Caki2 (cell line): ENCODE measurements around the gene MCUB. TPM values are rescaled to one million over a fixed set of nuclear protein-coding genes. Genes with fewer than 3 reads are reported as not detected.
"Not testable (repeated sequence)": the region's sequence is repeated elsewhere in the genome, so short reads cannot be mapped to it uniquely, and the experiment has no call there.

Experiments
- DNase-seq: peaks from one replicate; pipeline ENCODE4 v3.0.0-alpha.2; 2015; ENCODE audit warnings: low read depth
- in situ Hi-C: cut with HindIII; loops from 2 replicates; pipeline ENCODE4 v1.10.0; 2016; ENCODE audit warnings: low sequenced_read_pairs, low pct_unique_long_range_greater_than_20kb, mixed read lengths
- total RNA-seq: library from RNA; depleted of rRNA; stranded (reverse); fragments of >200 nt; shearing (Covaris generic); gene quantifications from 2 replicates; pipeline ENCODE4 v1.2.3, GENCODE V29; 2014; ENCODE audit warnings: low replicate concordance; rRNA removed

Gene MCUB
- 65.8 and 85.7 TPM in 2 replicates for total RNA-seq

- in situ Hi-C loops: loop anchor here (10.0 kb wide), 1 partner anchor 125 kb away; the partner anchor contains the start of gene SEC24B
Measured at GRCh38 chr4:109559983-109560686, at the start of gene MCUB. Gene MCUB (plus strand): TSS chr4:109560246. CDS start chr4:109560338, 92 bp downstream.

DNA sequence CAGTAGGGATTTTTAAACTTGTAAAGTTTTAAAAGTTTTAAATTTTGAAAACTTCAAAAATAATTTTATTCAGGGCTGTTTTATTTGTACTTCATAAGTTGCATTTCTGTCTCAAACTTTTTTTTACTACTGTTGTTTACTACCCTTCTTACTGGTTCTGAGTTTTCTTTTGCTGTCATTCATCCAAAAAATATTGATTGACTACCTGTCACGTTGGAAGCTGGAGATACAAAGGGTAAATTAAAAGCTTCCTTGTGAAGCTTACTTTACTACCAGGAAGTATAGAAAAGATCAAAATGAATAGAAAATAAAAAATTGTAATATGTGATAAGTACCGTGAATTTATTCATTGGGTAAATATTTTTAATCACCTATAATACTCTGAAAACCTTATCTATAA is 49.4 kb upstream of the MCUB start:
- in situ Hi-C loops: no loop called here
- DNase-seq: no peak

More at GRCh38 chr4:109559983-109560686, at the start of gene MCUB:
- peak; percentile 92 for DNase-seq

DNA sequence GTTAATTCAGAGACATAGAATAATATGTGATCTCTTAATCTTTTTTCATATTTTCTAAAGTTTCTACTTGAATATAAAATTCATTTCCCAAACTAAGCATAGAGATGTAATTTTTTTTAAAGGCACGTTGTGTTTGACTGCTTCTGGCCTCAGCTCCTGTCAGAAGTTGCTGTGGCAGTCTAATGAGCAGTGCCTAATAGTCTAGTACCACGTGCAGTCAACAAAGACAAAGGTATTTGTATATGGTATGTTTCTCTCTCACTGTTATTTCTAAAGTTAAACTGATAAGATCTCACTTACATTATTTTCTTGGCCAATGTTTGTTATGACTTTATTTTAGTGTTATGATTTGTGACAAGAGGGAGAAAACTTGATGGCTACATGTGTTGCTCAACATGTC is 48.6 kb upstream of the MCUB start:
- no peak for DNase-seq
- in situ Hi-C loops: no loop called here

DNA sequence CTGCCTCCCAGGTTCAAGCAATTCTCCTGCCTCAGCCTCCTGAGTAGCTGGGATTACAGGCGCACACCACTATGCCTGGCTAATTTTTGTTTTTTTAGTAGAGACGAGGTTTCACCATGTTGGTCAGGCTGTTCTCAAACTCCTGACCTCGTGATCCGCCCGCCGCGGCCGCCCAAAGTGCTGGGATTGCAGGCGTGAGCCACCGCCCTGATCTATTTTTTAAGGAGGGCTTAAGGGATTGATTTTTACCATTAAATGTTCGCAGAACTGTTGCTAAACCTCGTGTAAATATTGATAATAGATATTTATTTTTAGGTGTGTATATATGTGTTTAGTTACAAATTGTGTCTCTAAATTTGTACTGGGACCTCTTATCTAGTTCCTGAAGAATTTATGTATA is 46.7 kb upstream of the MCUB start:
- in situ Hi-C loops, DNase-seq: not testable (repeated sequence)

GRCh38 chr4:109532182-109532581 is 27.9 kb upstream of the MCUB start:
- DNase-seq: no peak
- in situ Hi-C loops: no loop called here

DNA sequence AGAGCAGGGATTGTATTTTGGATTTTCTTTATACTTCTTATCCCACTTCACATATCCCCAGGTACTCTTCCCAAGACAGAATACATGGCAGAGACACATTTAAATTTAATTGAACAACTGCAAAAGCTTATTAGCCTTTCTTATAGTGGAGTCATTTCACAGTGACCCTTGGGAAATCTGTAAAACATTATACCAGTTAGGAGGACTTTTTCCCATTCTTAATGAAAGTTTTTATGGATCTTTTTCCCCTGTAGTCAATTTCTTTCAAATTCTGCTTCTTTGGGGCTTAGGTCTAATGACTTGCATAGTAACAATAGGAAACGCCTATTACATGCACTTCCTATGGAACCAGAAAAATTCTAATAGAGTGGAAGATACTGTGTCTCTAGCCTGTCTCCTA is 14.6 kb upstream of the MCUB start:
- no peak for DNase-seq
- in situ Hi-C loops: no loop called here

- no peak for DNase-seq
- in situ Hi-C loops: no loop called here
Measured at GRCh38 chr4:109547394-109547793, 12.7 kb upstream of the MCUB start.

- DNase-seq: no peak
- in situ Hi-C loops: no loop called here
Measured at GRCh38 chr4:109548655-109549054, 11.4 kb upstream of the MCUB start.

- in situ Hi-C loops: loop anchor here (10.0 kb wide), 1 partner anchor 117 kb away; the partner anchor contains the start of gene SEC24B
- DNase-seq: no peak
Measured at GRCh38 chr4:109552237-109552636, 7.8 kb upstream of the MCUB start.

DNA sequence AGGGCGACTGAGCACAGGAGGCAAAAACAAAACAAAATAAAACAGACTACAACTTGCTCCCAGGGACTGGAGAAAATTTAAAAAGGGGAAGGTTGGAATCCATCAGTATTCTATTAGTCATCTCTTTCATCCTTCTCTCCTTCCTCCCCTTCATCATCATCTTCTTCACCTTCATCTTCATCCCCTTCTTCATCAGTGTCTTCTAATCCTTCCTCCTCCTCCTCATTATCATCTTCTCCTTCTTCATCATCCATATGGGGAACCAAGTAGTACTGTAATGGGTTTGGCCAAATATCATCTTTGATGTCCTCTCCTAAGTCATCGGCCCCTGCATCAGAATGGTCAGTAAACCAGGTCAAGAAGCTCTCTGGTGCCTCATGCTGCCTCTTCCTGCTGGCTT is 6.9 kb upstream of the MCUB start:
- in situ Hi-C loops: loop anchor here (10.0 kb wide), 1 partner anchor 118 kb away; the partner anchor contains the start of gene SEC24B
- DNase-seq: no peak

- in situ Hi-C loops: loop anchor here (10.0 kb wide), 1 partner anchor 120 kb away; the partner anchor contains the start of gene SEC24B
- no peak for DNase-seq
Measured at GRCh38 chr4:109554971-109555370, 5.1 kb upstream of the MCUB start.

DNA sequence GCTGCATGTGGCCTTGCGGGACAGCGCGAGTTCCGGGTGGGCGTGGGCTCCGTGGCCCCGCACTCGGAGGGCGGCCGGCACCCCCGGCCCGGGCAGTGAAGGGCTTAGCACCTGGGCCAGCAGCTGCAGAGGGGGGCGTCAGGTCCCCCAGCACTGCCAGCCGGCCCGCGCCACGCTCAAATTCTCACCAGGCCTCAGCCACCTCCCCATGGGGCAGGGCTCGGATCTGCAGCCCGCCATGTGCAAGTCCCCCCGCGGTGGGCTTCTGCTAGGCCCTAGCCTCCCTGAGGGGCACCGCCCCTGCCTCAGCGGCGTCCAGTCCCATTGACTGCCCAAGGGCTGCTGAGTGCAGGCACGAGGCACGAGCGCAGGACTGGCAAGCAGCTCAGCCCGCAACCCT is 2.6 kb upstream of the MCUB start:
- in situ Hi-C loops: loop anchor here (10.0 kb wide), 1 partner anchor 123 kb away; the partner anchor contains the start of gene SEC24B
- no peak for DNase-seq

DNA sequence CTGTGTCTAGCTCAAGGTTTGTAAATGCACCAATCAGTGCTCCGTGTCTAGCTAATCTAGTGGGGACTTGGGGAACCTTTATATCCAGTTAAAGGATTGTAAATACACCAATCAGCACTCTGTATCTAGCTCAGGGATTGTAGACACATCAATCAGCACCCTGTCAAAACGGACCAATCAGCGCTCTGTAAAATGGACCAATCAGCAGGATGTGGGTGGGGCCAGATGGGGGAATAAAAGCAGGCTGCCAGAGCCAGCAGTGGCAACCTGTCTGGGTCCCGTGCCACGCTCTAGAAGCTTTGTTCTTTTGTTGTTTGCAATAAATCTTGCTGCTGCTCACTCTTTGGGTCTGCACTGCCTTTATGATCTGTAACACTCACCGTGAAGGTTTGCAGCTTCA is 2.0 kb upstream of the MCUB start:
- not testable (repeated sequence) for DNase-seq
- in situ Hi-C loops: loop anchor here (10.0 kb wide), 1 partner anchor 123 kb away; the partner anchor contains the start of gene SEC24B

DNA sequence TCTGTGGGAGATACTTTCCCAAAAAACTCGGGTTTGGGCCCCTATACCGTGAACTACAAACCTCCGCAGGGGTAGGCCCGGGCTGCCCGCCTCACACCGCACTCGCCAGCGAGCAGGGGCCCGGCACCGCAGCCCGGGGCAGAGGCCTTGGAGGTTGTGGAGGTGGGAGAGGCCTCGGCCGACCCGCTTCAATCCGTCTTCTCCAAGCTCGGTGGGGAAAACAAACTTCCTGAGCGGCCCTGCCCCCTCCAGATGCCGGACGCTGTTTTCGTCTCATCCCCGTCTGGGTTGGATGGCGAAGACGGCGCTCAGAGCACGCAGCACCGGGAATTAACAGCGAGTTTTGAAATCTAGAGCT is 442 bp upstream of the MCUB start:
- no peak for DNase-seq
- in situ Hi-C loops: loop anchor here (10.0 kb wide), 1 partner anchor 125 kb away; the partner anchor contains the start of gene SEC24B

DNA sequence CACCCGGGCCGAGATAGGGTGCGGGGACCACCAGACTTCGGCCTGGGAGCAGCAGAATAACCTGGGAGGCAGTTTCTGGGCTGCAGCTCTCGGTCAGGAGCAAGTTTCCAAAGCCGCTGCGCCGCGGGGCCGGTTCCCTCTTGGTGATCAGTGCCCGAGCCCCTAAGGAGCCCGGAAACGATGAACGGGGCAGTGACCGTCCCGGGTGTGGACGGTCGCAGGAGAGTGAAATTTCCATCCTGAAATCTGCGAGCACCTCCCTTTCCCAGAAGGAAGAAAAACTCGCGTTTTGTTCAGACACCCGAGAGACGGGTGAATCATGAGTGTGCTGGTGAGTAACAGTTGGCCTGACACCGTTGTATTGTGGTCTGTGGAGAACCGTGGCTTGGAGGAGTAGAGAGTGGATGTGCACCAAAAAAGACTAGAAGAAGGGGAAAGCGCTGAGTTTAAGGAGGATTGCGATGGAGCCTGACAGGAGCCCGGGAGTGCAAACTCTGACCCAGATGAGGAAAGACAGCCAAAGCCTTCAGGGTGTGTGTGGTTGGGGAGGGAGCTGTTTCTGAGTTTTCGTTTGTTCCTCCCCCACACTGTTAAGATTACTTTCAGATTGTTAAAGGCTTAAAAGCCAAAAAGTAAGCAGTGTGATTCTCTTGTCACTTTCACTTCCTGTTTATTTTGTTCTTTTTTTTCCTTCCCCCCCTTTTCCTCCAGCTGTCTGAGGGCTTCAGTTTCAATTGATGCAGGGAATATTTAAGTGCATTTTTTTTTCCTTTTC is 828 bp downstream of the MCUB start:
- DNase-seq: peak; percentile 61
- in situ Hi-C loops: no loop called here

DNA sequence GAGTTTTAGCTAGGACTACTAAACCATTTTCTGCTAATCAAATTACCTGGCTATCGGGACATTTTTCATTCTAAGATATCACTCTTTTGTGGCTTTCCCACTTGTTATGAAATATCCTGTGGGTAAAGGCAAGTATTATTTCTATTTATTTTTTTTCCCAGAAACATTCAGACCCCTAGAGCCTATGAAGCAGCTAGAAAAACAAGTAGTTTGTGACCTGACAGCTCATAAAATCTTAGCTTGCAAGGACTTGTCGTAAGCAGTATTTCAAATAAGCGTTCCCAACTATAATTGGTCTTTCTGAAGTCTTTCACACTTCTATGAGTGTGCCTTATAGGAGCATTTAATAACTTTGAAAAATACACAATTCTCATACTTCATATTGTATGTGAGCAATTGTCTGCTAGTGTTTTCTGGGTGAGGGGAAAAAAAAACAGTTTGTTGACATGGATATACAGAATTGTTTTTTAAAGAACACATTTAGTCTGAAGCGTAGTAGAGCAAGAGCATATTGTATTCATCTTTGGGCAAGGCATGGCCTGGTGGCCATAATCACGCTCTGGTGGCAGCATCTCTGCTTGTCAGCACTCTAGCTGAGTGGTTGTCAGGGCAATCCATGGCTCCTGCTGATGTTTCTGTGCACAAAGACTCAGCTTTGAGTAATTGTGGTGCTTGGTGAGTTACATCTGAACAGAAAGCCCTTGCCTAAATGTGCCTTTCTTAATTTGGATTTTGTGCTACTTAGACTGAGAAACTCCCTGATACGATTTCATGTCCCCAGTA is 2.6 kb downstream of the MCUB start:
- in situ Hi-C loops: no loop called here
- no peak for DNase-seq

- DNase-seq: no peak
- in situ Hi-C loops: no loop called here
Measured at GRCh38 chr4:109571494-109571893, 11.4 kb downstream of the MCUB start.

DNA sequence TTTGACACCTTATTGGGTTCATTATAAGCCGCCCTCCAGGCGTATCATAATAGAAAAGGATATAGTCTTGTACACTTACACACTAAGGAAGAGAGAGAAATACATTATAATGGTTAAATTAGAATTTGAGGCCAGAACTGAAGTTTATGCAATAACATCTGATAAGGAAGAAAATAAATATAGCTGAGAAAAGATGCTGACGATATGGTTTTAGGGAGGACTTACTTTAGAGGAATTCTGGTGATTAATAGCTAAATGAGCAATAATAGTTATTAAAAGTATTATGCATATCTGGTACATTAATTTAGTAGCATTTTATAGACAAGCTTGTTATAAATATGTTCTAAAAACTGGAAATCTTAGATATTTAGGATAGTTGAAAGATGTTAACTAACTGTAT is 12.1 kb downstream of the MCUB start:
- DNase-seq: no peak
- in situ Hi-C loops: no loop called here
